Measurements from ENCODE around the gene CDKAL1.

DNA sequence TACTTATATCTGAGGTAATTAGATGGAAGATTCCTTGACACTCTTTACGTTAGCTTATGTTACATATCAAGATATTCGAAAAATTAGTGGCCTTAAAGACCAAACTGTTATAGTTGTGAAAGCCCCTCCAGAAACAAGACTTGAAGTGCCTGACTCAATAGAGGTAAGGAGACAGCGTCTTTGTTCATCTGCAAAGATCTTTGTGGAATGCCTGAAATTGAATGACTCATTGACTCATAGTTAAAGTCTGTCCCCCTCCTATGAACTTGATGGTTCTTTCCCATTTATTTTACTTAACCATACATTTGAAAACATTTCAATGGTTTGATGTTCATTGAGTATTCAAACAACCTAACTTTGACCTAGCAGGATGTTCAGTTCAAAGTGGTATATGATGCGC, 47.6 kb upstream of the CDKAL1 start:
- TF ChIP-seq, protein P1, sequence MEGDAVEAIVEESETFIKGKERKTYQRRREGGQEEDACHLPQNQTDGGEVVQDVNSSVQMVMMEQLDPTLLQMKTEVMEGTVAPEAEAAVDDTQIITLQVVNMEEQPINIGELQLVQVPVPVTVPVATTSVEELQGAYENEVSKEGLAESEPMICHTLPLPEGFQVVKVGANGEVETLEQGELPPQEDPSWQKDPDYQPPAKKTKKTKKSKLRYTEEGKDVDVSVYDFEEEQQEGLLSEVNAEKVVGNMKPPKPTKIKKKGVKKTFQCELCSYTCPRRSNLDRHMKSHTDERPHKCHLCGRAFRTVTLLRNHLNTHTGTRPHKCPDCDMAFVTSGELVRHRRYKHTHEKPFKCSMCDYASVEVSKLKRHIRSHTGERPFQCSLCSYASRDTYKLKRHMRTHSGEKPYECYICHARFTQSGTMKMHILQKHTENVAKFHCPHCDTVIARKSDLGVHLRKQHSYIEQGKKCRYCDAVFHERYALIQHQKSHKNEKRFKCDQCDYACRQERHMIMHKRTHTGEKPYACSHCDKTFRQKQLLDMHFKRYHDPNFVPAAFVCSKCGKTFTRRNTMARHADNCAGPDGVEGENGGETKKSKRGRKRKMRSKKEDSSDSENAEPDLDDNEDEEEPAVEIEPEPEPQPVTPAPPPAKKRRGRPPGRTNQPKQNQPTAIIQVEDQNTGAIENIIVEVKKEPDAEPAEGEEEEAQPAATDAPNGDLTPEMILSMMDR (IDR thresholded peaks at IDR 0.05): no peak
- no peak for TF ChIP-seq POLR2A (IDR thresholded peaks at IDR 0.05)

Measured in vagina (tissue), 2 donors.